Measurements from ENCODE around the gene AGBL5. TPM values are rescaled to one million over a fixed set of nuclear protein-coding genes. Genes with fewer than 3 reads are reported as not detected.

Gene AGBL5
- total RNA-seq, 2 donors from 2014 or later: 15.1 to 16.8 TPM

GRCh38 chr2:27033253-27033852 is 18.1 kb upstream of the AGBL5 start:
- Histone ChIP-seq H3K9ac (ENCODE audit: low read depth in 2 of 2, low read length in 2 of 2) (peak overlapping the region; percentile 90 to 96), H3K4me3 (peak overlapping the region; percentile 76), H3K36me3 (peaks cover 23% of the 10 kb centered on the region), H3K9me3 (no peaks in the 10 kb centered on the region), H3K27me3 (no peaks in the 10 kb centered on the region), H3K4me1 (peaks cover 13% of the 10 kb centered on the region), H3K27ac (peak overlapping the region; percentile 59)
- TF ChIP-seq, protein P1, sequence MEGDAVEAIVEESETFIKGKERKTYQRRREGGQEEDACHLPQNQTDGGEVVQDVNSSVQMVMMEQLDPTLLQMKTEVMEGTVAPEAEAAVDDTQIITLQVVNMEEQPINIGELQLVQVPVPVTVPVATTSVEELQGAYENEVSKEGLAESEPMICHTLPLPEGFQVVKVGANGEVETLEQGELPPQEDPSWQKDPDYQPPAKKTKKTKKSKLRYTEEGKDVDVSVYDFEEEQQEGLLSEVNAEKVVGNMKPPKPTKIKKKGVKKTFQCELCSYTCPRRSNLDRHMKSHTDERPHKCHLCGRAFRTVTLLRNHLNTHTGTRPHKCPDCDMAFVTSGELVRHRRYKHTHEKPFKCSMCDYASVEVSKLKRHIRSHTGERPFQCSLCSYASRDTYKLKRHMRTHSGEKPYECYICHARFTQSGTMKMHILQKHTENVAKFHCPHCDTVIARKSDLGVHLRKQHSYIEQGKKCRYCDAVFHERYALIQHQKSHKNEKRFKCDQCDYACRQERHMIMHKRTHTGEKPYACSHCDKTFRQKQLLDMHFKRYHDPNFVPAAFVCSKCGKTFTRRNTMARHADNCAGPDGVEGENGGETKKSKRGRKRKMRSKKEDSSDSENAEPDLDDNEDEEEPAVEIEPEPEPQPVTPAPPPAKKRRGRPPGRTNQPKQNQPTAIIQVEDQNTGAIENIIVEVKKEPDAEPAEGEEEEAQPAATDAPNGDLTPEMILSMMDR (IDR thresholded peaks at IDR 0.05): no peak
- intact Hi-C loops (cut with DNase I): loop anchor here (10.0 kb wide), 1 partner anchor 51 kb away; the partner anchor contains the start of gene KHK
- DNase-seq: no peak

DNA sequence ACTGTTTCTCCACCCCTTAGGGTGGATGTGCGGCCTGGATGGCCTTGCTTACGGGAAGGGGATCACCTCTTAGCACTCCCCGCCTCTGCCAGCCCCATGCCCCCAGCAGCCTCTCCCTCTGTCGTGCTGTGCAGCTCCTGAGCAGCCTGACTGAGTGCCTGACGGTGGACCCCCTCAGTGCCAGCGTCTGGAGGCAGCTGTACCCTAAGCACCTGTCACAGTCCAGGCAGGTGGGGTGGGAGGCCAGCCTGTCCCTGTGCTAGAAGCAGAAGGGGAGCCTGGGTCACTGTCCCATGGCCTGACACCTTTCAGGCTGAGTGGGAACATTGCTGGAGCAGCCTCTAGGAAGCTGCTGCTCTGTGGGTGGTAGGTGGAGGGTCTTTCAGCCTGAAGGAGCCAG is 13.5 kb upstream of the AGBL5 start:
- H3K9ac ChIP-seq (ENCODE audit: low read depth in 2 of 2, low read length in 2 of 2): no peak overlapping the region
- H3K4me3 ChIP-seq: no peak overlapping the region
- DNase-seq: no peak
- peaks cover 45% of the 10 kb centered on the region for H3K36me3 ChIP-seq
- TF ChIP-seq, protein P1 (IDR thresholded peaks at IDR 0.05): no peak
- no peaks in the 10 kb centered on the region for H3K27me3 ChIP-seq
- intact Hi-C loops (cut with DNase I): loop anchor here (10.0 kb wide), 1 partner anchor 47 kb away; the partner anchor contains the start of gene KHK
- H3K9me3 ChIP-seq: no peaks in the 10 kb centered on the region
- H3K4me1 ChIP-seq: peaks cover 13% of the 10 kb centered on the region
- no peak overlapping the region for H3K27ac ChIP-seq

DNA sequence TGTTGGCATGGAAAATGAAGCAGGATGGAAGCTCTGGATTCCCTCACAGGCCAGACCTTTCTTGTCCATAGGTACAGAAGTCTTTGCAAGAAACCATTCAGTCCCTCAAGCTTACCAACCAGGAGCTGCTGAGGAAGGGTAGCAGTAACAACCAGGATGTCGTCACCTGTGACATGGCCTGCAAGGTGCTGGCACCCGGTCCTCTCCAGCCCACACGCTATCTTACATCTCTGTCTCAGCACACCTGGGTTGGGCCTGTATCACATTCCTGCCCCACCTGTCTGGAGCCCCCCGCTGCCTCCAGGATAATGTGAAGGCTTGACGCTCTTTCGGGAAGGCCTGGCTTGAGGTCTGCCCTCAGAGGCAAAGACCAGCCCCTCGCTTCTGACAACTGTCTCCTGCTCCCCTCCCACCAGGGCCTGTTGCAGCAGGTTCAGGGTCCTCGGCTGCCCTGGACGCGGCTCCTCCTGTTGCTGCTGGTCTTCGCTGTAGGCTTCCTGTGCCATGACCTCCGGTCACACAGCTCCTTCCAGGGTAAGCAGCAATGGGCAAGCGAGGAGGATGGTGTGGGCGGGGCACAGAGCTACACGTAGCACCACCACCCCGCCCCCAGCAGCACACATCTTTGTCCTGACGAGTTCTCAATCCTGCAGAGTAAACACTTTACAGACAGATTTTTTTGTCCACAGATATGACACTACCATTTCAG is 12.7 kb upstream of the AGBL5 start:
- Histone ChIP-seq H3K36me3 (peaks cover 45% of the 10 kb centered on the region), H3K4me3 (no peak overlapping the region), H3K9ac (ENCODE audit: low read depth in 2 of 2, low read length in 2 of 2) (no peak overlapping the region), H3K27me3 (no peaks in the 10 kb centered on the region), H3K9me3 (no peaks in the 10 kb centered on the region), H3K4me1 (peaks cover 11% of the 10 kb centered on the region), H3K27ac (no peak overlapping the region)
- DNase-seq: no peak
- TF ChIP-seq, protein P1 (IDR thresholded peaks at IDR 0.05): no peak
- intact Hi-C loops (cut with DNase I): loop anchor here (10.0 kb wide), 1 partner anchor 46 kb away; the partner anchor contains the start of gene KHK

GRCh38 chr2:27039426-27039825 is 12.0 kb upstream of the AGBL5 start:
- Histone ChIP-seq H3K9ac (ENCODE audit: low read depth in 2 of 2, low read length in 2 of 2) (no peak overlapping the region), H3K27ac (no peak overlapping the region), H3K36me3 (peaks cover 45% of the 10 kb centered on the region), H3K27me3 (no peaks in the 10 kb centered on the region), H3K4me1 (peaks cover 4% of the 10 kb centered on the region), H3K4me3 (no peak overlapping the region), H3K9me3 (no peaks in the 10 kb centered on the region)
- DNase-seq: no peak
- TF ChIP-seq, protein P1 (IDR thresholded peaks at IDR 0.05): no peak
- intact Hi-C loops (cut with DNase I): loop anchor here (10.0 kb wide), 1 partner anchor 45 kb away; the partner anchor contains the start of gene KHK

- no peaks in the 10 kb centered on the region for H3K9me3 ChIP-seq
- H3K36me3 ChIP-seq: peaks cover 45% of the 10 kb centered on the region
- no peak for DNase-seq
- no peak overlapping the region for H3K4me3 ChIP-seq
- intact Hi-C loops (cut with DNase I): loop anchor here (10.0 kb wide), 1 partner anchor 45 kb away; the partner anchor contains the start of gene KHK
- no peaks in the 10 kb centered on the region for H3K27me3 ChIP-seq
- TF ChIP-seq, protein P1 (IDR thresholded peaks at IDR 0.05): no peak
- no peaks in the 10 kb centered on the region for H3K4me1 ChIP-seq
- no peak overlapping the region for H3K27ac ChIP-seq
- H3K9ac ChIP-seq (ENCODE audit: low read depth in 2 of 2, low read length in 2 of 2): no peak overlapping the region
Observed at GRCh38 chr2:27039871-27040270, 11.6 kb upstream of the AGBL5 start.
